Mucosa of stomach (tissue), 1 donor: ENCODE data around the gene C2orf80.

ENCODE experiments used
- H3K27me3 ChIP-seq: one replicate; pipeline ENCODE4 v1.7.0; 2013; ENCODE audit warnings: mild to moderate bottlenecking, low read length; ENCODE audit not compliant: control insufficient read depth, insufficient read depth
- H3K36me3 ChIP-seq: one replicate; pipeline ENCODE4 v1.7.0; 2013; ENCODE audit warnings: low read length; ENCODE audit not compliant: control insufficient read depth, insufficient read depth
- H3K4me1 ChIP-seq: one replicate; pipeline ENCODE4 v1.7.0; 2013; ENCODE audit warnings: mild to moderate bottlenecking, low read length; ENCODE audit not compliant: control insufficient read depth, insufficient read depth
- H3K4me3 ChIP-seq: one replicate; pipeline ENCODE4 v1.7.0; 2013; ENCODE audit warnings: low read length
- H3K9ac ChIP-seq: one replicate; pipeline ENCODE4 v1.7.0; 2013; ENCODE audit warnings: mild to moderate bottlenecking, low read length, moderate library complexity
- H3K9me3 ChIP-seq: one replicate; pipeline ENCODE4 v1.7.0; 2013; ENCODE audit warnings: mild to moderate bottlenecking, low read length, moderate library complexity; ENCODE audit not compliant: control insufficient read depth
- donor health status: Pancreatic carcinoma.

C2orf80 gene

DNA sequence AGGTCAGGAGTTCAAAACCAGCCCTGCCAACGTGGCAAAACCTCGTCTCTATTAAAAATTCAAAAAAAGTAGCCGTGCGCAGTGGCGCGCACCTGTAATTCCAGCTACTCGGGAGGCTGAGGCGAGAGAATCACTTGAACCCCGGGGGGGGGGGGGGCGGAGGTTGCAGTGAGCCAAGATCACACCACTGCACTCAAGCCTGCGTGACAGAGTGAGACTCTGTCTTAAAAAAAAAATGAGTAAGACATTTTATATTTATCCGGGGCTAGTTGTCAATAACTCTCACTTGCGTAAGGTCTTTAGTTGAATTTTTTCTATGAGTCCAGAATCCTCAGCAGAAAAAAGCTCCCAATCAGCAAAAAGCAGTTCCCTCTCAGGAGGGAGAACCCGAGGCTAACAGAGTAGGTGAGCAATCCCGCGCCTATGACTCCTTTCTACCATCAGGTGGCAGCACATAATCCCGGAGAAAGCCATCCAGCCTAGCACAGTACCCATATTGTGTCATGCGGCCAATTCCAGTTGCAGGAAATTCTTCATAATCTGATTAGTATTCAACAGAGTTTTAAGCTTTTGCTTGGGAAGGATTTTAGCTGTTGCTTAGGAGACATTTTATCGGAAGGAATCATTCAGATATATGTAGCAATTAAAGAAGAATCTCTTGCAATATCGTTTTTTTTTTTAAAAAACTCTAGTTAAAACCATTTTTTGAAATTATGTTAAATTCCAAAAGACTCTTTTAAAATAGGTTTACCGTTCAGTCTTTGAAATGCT is 14.6 kb downstream of the C2orf80 start:
- Histone ChIP-seq H3K9me3 (no peaks in the 10 kb centered on the region), H3K36me3 (no peaks in the 10 kb centered on the region), H3K4me1 (peaks cover 5% of the 10 kb centered on the region), H3K4me3 (no peak overlapping the region), H3K27me3 (no peaks in the 10 kb centered on the region), H3K9ac (no peak overlapping the region)

DNA sequence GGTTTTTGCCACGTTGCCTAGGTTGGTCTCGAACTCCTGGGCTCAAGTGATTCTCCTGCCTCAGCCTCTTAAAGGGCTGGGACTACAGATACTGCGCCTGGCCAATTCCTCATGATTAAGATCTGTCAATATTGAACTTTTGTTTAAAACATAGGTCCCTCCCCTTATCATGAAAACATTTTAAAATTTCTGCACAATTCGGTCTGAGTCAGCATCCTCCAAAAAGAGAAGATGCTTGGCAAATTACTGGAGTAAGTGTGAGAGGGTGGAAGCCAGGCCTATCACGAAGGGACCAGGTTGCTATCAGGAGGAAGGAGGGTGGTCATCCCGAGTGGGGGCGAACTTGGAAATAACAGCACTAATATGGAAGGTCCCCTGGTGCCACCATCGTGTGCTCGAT is 15.7 kb downstream of the C2orf80 start:
- Histone ChIP-seq H3K9me3 (no peaks in the 10 kb centered on the region), H3K4me1 (peaks cover 5% of the 10 kb centered on the region), H3K36me3 (no peaks in the 10 kb centered on the region), H3K27me3 (no peaks in the 10 kb centered on the region), H3K4me3 (no peak overlapping the region), H3K9ac (no peak overlapping the region)

DNA sequence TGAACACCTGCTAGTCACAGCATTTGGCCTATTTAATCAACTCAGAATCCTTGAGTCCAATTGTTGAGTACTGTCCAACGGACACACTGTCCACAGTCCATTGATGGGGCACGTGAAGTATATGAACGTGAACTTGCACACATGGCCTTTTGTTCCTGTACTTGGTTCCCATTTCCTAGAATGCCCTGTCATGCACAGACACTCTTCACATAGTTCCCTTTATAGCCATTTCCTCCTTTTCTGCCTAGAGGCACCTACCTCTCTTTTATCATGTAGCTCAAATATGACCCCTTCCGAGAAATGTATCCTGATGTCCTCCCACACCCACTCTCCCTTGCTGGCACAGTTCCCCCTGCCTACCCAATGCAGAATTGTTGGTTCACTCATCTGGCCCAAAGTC is 17.7 kb downstream of the C2orf80 start:
- H3K4me3 ChIP-seq, result no peak overlapping the region
- H3K36me3 ChIP-seq, result no peaks in the 10 kb centered on the region
- no peaks in the 10 kb centered on the region for H3K9me3 ChIP-seq
- H3K27me3 ChIP-seq, result no peaks in the 10 kb centered on the region
- no peak overlapping the region for H3K9ac ChIP-seq
- H3K4me1 ChIP-seq, result peaks cover 5% of the 10 kb centered on the region

DNA sequence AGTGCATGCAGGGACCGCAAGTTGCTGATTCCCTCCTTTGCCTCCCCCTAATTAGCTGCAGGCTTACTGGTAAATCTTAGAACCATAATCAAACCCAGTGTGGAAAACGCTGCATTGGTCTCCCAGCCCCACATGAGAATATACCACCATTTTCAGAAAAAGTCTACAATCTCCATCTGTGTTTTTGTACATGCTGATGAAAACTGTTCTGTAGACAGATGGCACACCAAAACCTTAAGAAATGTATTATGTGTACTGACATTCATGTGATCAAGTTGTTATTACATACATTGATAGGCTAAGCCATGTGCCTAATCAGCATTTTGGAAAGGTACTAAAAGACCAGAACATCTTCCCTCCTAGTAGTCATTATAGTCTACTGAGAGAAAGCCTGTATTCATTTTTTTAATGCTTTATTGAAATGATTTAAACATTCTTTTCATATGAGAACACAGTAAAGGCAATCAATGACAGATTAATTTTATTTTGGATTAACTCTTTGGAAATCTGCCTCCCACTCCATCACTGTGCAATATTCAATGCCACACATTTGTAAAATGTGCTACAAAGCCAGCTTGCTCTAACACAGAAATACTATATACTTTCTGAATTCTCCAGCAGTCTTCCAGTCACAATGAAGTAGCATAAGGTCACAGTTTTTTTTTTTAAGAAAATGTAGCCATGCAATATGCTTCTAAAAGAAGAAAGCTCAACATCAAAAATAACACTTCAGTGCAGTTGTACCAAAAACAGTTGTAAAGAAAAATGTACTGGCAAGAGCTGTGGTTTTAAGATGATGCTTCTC is 24.7 kb downstream of the C2orf80 start:
- Histone ChIP-seq H3K27me3 (no peaks in the 10 kb centered on the region), H3K4me3 (no peak overlapping the region), H3K9me3 (no peaks in the 10 kb centered on the region), H3K36me3 (no peaks in the 10 kb centered on the region), H3K9ac (no peak overlapping the region), H3K4me1 (no peaks in the 10 kb centered on the region)

DNA sequence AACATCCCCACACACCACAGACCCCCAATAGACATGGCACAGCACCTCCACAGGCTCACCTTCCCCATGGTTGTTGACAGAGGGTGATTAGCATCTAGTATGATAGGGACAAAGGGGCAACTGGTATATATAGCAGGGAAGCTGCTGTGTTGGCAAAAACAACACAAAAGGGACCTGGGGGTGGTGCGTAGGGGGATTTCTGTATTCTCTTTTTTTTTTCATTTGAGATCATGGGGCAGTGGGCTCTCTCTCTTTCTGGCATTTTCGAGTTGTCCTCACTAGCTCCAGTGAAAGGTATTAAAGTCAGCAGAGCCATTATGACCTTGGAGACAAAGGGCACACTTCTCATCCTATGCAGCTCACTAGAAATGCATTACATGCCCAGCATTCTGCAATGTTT is 26.3 kb downstream of the C2orf80 start, which contains the start of gene CRYGA:
CRYGA (minus strand) TSS at position 101 of the 400 bp plus-strand sequence; CDS start at position 68, 33 bp downstream.
- no peaks in the 10 kb centered on the region for H3K27me3 ChIP-seq

DNA sequence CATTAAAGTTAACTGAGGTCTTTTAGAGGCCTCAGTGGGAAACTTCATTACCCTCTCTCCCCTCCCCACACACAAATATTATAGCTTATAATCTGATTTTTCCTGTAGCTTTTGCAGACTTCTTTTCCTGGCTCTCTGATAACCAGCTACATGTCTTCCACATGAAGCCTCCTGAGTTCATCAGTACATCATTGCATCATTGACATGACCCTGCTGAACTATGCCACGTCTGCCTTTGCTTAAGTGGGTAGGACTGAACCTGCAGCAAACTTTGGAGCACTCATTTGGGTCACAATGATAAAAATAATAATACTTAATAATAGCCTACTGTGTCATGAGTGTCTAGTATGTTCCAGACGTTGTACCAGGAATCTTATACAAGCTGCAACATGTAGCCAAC is 33.4 kb downstream of the C2orf80 start:
- Histone ChIP-seq H3K9ac (no peak overlapping the region), H3K9me3 (no peaks in the 10 kb centered on the region), H3K36me3 (no peaks in the 10 kb centered on the region), H3K4me3 (no peak overlapping the region), H3K4me1 (no peaks in the 10 kb centered on the region), H3K27me3 (no peaks in the 10 kb centered on the region)

More for the DNA sequence above, 26.3 kb downstream of the C2orf80 start, which contains the start of gene CRYGA:
- no peaks in the 10 kb centered on the region for H3K9me3 ChIP-seq
- no peak within 1 kb of the TSS for H3K4me3 ChIP-seq
- no peaks in the 10 kb centered on the region for H3K36me3 ChIP-seq
- H3K9ac ChIP-seq, result no peak within 1 kb of the TSS
- no peaks in the 10 kb centered on the region for H3K4me1 ChIP-seq

DNA sequence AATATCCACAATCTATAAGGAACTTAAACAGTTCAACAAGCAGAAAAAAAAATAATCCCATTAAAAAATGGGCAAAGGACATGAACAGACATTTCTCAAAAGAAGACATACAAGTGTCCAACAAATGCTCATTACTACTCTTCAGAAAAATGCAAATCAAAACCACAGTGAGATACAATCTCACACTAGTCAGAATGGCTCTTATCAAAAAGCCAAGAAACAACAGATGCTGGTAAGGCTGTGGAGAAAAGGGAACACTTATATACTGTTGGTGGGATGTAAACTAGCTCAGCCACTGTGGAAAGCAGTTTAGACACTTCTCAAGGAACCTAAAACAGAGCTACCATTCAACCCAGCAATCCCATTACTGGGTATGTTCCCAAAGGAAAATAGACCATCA is 36.7 kb downstream of the C2orf80 start:
- Histone ChIP-seq H3K36me3 (no peaks in the 10 kb centered on the region), H3K9me3 (no peaks in the 10 kb centered on the region), H3K4me3 (no peak overlapping the region), H3K27me3 (no peaks in the 10 kb centered on the region), H3K4me1 (no peaks in the 10 kb centered on the region), H3K9ac (no peak overlapping the region)

DNA sequence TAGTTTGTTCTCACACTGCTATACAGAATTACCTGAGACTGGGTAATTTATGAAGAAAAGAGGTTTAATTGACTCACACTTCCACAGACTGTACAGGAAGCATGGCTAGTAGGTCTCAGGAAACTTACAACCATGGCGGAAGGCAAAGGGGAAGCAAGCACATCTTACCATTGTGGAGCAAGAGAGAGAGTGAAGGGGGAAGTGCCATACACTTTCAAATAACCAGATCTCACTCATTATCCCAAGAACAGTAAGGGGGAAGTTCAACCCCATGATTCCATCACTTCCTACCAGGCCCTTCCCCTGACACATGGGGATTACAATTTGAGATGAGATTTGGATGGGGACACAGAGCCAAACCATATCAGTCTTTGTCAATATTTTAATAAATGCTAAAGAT is 38.9 kb downstream of the C2orf80 start:
- Histone ChIP-seq H3K36me3 (no peaks in the 10 kb centered on the region), H3K4me1 (no peaks in the 10 kb centered on the region), H3K27me3 (peaks cover 5% of the 10 kb centered on the region), H3K9me3 (no peaks in the 10 kb centered on the region), H3K9ac (no peak overlapping the region), H3K4me3 (no peak overlapping the region)

DNA sequence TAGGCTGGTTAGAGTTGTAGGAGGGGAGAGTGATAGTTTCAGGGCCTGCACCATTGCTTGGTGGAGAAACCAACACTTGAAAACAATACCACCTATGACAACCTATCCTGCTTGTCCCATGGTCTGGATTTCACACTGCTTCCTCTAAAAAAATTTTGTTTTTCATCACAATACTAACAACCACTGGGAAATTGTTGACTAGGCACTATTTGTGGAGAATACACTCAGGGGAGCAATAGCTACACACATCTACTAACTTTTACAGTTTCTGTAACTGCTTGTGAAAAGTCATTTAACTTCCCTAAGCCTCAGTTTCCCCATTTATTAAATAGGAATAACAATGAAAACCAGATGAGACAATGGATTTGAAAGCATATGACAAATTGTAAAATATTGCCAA is 39.7 kb downstream of the C2orf80 start:
- Histone ChIP-seq H3K9me3 (no peaks in the 10 kb centered on the region), H3K4me1 (no peaks in the 10 kb centered on the region), H3K9ac (no peak overlapping the region), H3K36me3 (no peaks in the 10 kb centered on the region), H3K4me3 (no peak overlapping the region), H3K27me3 (peaks cover 5% of the 10 kb centered on the region)

DNA sequence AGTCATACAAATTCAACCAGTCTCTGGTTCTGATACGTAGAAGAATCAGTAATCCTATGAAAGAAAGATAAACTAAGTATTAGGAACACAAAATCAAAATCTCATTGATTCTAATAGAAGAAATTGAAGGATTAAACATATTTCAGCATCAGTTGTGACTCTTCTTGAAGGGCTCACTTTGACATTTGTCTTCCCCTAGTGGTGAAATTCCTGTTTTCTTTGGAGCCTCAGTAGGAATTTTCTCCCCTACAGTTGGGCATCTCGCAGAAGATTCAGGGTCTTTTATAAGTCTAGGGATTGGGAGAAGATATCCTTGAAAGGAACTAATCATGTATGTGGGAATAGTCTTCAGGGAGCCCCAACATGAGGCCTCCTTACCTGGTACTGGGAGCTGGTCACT is 41.0 kb downstream of the C2orf80 start:
- no peak overlapping the region for H3K9ac ChIP-seq
- peaks cover 5% of the 10 kb centered on the region for H3K27me3 ChIP-seq
- no peak overlapping the region for H3K4me3 ChIP-seq
- H3K36me3 ChIP-seq, result no peaks in the 10 kb centered on the region
- H3K4me1 ChIP-seq, result no peaks in the 10 kb centered on the region
- H3K9me3 ChIP-seq, result no peaks in the 10 kb centered on the region

DNA sequence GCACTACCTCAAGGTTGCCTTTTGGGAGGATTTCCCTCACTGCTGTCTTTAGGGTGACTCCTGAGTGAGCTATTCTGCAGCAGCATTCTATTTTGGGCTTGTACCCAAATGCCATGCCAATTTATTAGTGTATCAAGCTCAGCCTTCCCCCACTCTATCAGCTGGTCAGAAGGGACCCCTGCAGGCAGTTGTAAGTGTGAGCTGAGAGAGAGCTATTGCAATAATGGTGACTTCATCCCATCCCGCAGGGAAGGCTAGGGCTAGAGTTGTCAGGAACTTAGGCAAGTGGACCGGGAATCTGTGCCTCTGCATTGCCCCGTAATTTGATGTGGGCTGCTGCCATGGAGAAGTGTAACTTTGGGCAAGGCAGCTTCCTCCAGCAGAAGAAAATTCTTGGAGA is 42.1 kb downstream of the C2orf80 start:
- peaks cover 3% of the 10 kb centered on the region for H3K4me1 ChIP-seq
- peaks cover 5% of the 10 kb centered on the region for H3K27me3 ChIP-seq
- no peaks in the 10 kb centered on the region for H3K9me3 ChIP-seq
- H3K4me3 ChIP-seq, result no peak overlapping the region
- H3K36me3 ChIP-seq, result no peaks in the 10 kb centered on the region
- H3K9ac ChIP-seq, result no peak overlapping the region

DNA sequence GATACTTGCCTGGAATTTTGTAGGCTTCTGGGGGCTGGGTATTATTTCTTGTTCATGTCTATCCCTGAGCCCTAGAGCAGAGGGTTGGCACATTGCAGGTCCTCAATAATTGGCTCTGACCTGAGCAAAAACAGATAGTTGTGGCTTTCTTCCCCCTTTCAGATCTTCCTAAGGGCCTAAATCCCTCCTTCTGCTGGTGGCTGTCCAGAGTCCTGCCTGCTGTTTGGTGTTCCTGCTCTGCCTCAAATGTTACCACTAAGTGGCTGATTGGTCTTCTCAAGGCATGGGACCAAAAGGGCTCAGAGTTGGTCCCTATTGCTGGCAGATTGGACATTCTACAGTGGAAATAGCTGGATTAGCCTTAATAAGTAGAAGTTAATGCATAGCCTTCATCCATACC is 42.8 kb downstream of the C2orf80 start:
- H3K4me1 ChIP-seq, result peaks cover 6% of the 10 kb centered on the region
- no peak overlapping the region for H3K4me3 ChIP-seq
- H3K27me3 ChIP-seq, result peaks cover 5% of the 10 kb centered on the region
- H3K36me3 ChIP-seq, result no peaks in the 10 kb centered on the region
- H3K9ac ChIP-seq, result no peak overlapping the region
- no peaks in the 10 kb centered on the region for H3K9me3 ChIP-seq
